GM19467 (cell line): ENCODE results near the gene DROSHA.

Source experiments
- ATAC-seq: cut with Tn5 transposase; IDR thresholded peaks from one replicate; pipeline ENCODE4 v1.9.1; 2021; ENCODE audit warnings: mild to moderate bottlenecking, moderate library complexity; ENCODE audit not compliant: unreplicated experiment

DROSHA gene

DNA sequence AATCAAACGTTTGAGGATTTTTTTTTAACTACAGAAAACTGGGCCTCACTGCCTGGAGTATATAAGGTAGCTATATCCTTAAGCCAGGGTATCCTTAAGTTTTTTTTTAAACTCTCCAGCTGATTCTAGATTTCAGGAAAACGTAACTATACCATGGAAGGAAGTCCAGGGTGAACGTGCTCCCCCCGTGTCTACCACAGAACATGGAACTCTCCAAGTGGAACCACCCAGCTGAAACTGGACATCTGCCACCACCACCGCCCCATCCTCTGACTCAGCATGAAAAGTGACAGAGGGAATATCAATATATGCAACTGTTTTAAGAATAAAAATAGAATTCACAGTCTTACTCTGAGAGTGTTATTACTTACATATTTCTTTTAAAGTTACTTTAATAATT lies 61.3 kb downstream of the DROSHA start:
- ATAC-seq = no peak

DNA sequence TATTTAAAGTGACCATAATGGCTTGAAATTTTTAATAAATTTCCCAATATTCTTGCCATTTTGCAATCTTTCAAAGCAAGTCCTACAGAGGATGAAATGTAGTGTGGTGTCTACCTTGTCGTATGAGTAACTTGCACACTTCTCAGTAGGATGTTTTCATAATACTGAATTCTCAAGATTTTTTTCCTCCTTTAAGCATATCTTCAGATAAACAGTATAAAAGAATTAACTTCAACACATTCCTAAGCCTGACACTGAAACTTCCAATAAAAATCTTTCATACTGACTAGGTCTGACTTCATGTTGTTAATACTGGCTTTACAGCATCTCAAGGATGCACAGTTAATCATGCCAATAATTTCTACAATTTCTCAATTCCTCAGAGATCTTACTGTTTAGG lies 62.0 kb downstream of the DROSHA start:
- no peak for ATAC-seq

DNA sequence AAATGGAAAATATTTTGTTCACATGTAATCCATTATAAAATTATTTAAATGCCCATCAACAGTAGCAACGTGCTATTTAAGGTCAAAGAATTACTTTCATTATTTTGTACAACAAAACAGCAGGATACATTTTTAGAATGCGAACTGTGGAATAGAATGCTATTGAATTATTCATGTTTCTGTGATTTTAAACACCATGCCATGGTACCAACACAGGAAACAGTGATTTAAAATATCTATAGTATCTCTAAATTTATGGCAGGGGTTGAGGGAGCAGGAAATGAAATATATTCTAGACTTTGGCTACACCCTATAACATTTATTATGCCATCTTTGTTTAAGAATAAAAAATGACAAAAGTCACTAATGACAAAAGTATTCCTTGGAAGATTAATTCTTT lies 62.4 kb downstream of the DROSHA start:
- ATAC-seq = no peak

DNA sequence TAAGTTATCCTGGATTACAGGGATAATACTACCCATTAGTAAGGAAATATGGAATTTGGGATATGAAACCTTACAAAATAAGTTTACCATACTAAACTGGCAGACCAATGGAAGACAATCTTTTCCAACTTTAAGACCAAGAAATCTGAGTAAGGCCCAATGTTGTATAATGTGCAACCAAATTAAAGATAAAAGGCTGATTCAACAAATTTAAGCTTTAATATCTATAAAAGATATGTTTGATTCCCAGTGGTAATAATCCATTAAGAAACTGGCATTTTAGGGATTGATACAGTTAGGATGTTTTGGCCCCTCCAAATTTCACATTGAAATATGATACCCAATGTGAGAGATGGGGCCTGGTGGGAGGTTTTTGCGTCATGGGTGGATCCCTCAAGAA lies 66.6 kb downstream of the DROSHA start:
- ATAC-seq = no peak

DNA sequence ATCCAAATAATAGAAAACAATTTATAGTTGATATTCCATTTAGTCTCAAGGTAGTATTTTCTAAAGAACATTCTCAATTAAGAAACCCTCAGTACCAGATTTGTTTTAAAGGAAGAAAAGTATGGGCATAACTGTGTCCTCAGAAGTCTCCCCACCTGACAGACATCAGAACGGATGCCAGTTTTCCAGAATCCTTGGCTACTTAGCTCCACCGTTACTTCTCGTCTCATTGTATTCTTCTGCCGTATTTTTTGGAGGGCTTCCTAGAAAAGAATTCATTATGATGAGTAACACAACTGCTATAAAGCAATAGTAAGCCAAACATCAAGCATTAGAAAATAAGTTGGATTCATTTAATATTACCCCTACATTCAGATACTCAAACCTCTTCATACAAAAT lies 67.8 kb downstream of the DROSHA start:
- ATAC-seq = no peak

DNA sequence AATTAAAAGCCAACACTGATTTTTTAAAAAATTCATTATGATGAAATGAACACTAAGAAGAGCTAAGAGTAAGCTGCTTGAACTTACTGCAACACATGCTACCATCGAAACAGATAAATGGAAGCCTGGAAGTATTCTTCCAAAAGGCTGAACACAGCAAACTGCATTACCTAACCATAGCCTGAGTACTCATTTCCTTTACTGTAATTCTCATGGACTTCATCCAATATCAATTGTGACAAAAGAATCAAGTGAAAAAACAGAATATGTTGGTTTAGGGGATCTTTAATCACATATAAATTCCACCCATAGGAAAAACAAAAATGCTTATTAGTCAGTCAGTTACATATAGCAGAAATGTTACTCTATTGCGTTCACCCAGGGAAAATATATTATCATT lies 68.5 kb downstream of the DROSHA start:
- no peak for ATAC-seq

DNA sequence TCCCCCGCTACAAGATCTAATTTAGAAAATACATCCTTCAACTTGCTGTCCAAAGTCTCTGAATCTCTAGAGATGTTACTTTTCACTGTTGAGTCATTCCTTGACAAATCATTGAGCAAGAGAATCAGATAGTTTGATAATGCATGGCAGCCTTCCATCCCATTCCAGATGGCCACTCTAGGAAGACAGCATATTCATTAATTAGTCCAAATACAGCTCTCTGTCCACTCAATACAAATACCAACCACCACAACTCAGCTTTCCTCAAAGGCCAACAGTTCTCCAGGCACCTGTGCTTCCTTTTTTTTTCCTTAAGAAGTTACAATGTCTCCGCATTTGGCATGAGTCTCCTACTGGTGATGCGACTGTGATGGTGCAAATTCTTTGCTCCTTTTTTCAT lies 72.3 kb downstream of the DROSHA start:
- ATAC-seq = no peak

DNA sequence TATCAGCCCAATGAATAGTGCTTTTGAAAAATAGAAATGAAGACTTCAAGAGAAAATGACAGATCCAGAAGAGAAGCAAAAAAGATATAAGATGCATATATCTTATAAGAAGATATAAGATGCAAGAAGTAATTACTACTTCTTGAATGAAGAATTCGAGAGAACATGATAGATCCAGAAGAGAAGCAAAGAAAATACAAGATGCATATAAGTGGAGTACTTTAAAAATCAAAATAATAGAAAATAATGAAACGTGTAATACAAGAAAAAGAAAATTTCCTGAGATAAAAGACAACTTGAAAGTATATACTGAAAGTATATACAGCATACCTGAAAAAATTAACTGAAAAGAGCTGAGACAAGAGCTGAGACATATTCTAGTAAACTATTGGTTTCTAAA lies 76.7 kb downstream of the DROSHA start:
- ATAC-seq = no peak

DNA sequence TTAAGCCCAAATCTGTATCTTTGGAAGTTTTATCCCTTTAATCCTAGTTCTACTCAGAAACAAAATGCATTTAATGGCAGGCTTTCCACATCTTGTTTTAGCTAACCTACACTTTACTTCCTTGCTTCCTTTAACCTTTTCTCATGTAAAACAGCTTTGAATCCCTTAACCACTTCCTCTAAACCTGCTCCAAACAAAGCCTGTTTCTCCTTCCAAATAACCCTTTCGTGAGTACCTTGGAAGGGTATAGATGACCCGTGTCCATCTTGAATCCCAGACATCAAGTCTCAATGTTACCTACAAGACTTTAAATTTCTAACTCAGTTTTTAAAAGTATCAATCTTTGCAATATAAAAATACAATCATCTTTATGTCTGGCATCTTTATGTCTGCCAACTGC lies 78.4 kb downstream of the DROSHA start:
- ATAC-seq = no peak

DNA sequence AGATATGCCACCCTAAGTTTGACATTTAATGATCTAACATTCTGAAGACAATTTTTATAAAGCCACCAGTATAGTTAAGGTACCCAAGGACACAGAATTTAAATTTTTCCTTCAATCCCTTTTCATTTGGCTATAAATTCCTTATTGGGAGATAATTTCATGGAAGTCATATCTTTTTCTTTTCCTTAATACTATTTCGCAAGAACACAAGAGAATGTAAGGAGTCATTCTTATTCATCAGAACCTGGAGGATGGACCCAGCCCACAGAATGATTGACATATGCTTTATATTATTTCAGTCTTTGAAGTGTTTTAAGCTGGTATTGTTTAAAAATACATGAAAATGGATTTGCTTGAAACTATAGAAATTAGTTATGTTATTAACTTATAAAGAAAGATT lies 79.6 kb downstream of the DROSHA start:
- no peak for ATAC-seq

DNA sequence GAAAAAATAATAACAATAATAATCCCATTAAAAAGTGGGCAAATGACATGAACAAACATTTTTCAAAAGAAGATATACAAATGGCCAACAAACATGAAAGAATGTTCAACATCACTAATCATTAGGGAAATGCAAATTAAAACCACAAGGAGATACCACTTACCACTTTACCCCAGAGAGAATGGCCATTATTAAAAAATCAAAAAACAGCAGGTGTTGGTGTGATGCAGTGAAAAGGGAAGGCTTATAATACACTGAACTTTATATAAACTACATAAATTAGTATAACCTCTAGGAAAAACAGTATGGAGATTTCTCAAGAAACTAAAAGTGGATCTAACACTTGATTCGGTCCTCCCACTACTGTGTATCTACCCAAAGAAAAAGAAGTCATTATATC lies 81.9 kb downstream of the DROSHA start:
- ATAC-seq = no peak

DNA sequence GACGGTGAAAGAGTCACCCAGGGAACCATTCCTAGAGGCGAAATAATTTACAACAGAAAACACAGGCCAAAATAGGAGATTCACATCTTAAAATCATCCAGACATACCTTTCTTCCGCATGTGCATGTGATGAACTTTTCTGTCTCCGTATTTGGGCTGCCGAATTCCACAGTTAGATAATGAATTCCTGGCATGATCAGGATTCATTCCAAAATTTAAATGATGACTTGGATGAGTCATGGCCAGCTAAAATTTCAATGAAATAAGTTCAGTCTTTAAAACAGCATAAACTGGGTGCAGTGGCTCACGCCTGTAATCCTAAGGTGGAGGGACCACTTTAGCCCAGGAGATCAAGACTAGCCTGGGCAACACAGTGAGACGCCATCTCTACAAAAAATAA lies 82.7 kb downstream of the DROSHA start:
- ATAC-seq = no peak

DNA sequence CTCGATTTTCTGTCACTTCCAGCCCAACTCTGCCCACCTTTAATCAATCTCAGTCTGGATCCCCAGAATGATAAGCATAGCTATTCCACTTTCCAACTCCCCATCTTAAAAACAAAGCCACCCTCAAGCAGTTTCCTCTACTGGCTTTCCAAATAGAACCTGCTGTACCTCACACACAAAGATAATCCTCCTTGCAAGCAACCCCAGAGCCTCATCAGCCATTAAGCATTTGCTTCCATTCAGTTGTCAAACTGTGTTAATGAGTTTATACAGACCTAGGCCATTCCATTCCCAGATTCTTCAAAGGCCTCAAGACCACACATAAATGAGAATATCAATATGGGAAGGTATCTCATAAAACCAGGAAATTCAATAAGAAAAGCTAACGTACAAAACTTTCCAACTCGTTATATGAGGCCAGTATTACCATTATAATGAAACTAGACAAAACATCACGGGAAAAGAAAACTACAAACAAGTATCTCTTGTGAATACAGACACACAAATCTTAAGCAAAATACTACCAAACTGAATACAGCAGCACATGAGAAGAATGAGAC lies 86.8 kb downstream of the DROSHA start:
- ATAC-seq = no peak

DNA sequence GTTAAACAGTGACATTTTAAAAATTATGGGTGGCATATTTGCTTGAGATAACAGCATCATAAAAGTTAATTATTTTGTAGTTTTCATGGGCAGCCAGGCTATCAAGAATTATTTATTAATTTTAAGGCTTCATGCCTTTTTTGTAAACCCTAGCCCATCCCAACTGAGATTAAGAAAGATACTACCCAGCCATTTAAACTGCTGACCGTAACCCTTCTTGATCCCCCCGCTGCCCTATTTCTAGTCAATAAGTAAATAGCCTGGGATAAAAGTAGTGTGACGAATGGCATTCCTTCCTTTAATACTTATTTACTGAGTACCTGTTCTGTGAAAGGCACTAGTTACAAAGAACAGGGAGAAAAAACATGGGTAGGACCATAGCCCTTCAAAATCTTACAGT lies 88.3 kb downstream of the DROSHA start:
- ATAC-seq = no peak

DNA sequence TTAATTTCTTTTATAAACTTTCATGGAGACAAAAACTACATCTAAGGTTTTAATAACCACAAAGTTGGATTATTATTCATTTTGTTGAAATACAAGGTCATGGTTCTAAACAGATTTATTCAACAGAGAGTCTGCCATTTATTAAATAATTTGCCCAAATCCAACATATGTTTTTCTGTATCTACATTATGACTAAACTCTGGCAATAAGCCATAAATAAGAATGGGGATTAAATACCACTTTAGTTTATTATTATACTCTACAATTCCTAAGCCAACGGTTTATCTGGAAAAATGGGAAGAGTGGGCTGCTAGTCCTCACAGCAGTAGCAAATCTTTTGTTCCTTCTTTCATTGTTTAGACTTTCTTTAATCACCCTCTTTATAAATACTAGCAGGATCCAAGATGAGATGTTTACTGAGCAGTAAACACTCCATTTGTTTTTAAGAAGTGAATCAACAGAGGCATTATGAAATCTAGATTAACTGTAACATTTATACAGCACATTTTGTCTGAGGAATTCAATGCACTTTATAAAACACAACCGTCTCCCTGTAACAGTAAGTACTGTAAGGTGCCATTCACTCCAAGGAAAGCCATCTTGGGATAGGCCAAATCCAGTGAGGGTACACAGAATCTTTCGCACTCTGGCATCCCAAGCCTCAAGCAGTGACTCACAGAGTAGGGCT lies 89.7 kb downstream of the DROSHA start:
- ATAC-seq = no peak

DNA sequence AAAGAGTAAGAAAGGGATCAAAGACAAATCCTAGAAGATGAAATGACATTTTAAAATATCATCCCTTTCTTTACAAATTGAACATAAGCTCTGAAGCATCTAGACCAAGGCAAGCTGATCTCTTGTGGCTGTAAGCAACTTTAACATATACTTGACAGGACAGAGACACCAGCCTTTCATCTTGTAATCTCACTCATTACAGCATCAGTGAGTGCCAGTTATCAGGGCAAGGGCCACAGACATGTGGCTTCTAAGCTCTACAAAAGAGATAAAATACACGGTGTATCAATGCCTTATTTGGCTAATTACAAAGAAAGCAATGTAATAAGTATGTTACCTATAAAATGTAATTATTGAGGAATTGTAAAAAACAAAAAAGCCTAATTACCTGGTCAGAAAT lies 95.0 kb downstream of the DROSHA start:
- ATAC-seq = no peak

DNA sequence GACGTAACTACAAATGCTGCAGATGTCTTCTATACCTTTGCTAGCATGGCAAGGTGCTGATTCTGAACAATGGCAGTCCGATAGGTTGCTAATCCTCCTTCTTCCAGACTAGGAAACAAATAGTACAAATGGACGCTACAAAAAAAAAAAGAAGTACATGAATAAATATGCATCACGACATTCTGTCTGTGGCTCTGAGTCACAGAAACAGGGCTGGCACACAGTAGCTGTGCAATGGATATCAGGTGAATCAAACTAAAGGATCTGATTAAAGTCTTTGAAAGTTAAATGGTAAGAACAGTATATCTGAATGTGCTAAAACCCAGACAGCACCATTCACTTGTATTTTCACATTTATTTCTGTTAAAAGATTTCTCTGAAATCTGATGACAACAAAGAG lies 96.2 kb downstream of the DROSHA start:
- ATAC-seq = no peak

DNA sequence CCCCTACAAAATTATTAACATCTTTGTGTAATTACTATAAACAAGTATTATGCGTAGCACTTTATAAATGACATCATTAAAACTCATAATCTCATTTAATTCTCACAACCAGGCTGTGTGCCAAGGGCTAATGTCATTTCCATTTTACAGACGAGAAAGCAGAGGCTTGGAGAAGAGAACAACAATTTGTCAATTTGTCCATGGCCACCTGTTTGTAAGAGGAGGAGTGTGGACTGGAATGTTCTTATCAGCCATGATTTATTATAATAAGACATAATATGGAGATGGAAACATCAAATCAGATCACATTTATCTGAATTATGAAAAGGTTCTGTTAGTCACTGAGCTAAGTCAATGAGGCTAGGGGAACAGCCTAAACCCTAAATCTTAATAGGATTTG lies 97.0 kb downstream of the DROSHA start:
- no peak for ATAC-seq

DNA sequence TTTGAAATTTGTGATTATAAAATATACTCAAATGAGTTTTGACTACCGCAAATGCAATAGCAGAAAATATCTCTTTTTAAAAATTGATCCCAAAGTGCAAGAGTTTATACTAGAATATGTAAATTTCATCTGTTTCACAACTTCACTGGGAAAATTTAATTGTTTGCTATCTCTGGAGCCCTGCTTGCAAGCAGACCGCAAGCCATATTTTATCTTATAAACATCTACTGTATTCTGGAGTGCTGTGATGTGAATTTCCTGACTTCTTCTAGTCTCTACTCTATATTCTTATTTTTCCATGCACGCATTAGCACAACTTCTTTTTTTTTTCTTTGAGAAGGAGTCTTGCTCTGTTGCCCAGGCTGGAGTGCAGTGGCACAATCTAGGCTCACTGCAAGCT lies 98.7 kb downstream of the DROSHA start:
- ATAC-seq = no peak

DNA sequence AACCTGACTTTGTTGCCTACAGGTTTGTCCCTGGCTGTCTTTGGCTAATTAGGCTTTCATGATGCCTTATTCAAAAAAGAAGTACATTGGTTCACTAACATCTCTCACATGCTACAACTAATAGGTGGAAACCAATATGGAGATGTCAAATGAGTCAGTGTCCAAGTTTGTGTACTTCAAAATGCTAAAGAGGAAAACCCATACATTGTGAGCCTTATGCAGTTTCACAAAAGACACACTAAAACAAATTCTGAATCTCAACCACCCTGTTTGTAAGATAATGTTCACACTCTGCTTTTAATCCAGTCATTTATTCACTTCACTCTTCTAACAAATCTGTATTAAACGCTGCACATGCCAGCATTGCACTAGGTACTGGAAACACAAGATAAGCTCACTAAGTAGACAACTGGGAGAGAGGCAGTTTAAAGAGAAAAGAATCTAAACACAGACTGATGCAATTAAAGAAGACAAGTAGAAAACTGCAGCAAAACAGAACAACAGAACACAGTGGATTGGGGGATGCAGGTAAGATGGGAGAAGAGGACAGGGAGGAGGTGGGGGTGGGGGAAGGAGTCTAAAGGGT lies 104.1 kb downstream of the DROSHA start:
- ATAC-seq = no peak

DNA sequence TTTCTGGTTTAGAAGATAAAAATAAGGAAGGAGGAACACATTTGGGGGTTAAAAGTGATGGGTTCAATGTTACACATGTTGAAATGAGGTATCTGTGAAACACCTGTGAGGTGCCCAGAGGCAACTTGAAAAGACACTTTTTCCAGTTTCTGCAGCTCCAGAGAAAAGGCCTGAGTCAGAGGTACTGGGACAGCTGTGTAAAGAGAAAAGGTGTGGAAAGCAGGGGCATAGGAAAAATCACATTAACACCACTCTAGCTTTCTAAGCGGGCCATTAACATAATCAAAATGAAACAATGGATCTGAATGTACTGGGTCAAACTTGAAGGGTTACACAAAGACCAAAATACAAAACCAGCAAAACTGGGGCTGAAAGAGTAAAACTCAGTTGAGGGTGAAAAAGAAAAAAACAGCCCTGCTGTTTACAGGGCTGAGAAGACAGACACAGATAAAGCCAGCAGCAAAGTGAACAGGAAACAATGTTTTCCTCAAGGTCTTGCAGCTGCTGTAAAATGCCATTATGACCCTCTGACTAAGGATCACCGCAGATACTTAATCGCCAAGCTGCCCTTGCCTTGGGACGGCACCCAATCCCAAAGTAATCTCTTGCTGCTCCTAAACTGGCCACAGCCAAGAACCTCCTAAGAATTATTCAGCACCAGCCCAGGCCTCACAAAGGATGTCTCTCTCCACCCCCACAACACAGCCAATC lies 104.7 kb downstream of the DROSHA start:
- ATAC-seq = no peak
